ENCODE results near the gene GPR82. TPM values are rescaled to one million over a fixed set of nuclear protein-coding genes. Genes with fewer than 3 reads are reported as not detected.

The GPR82 gene
- total RNA-seq, 2 experiments from 2014 or later: not detected

DNA sequence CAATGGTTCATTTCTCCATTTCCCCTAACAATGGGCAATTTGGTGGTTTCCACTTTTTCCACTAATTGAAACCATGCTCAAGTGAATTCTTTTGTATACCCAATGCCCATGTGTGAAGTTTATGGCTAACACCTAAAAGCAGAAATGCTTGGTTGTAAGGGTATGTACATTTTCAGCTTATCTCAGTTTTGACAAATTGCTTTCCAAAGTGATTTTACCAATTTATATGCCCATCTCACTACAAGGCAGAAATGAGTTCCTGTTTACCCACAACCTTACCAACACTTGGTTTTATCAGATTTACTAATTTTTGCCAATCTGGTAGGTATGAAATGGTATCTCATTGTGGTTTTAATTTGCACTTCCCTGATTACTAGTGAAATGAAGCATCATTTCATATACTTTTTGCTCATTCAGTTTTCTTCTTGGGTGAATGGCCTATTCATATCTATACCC lies 20.4 kb upstream of the GPR82 start:
- no peak overlapping the region for H3K4me3 Mint-ChIP-seq
- ATAC-seq (ENCODE audit: poor library complexity) (no peak), DNase-seq (no peak)
- intact Hi-C loops (cut with DNase I, micrococcal nuclease): no loop called here
- Histone ChIP-seq H3K9me3 (ENCODE audit: control insufficient read depth in 1 of 2, insufficient read depth in 1 of 2, low read length in 2 of 2) (no peaks in the 10 kb centered on the region), H3K4me1 (ENCODE audit: insufficient read depth, low read length) (peaks cover 14% of the 10 kb centered on the region), H3K27ac (ENCODE audit: low read depth in 1 of 2, low read length in 2 of 2) (no peak overlapping the region), H3K27me3 (ENCODE audit: control insufficient read depth in 1 of 2, insufficient read depth in 2 of 2, low read length in 2 of 2) (no peaks in the 10 kb centered on the region), H3K36me3 (ENCODE audit: insufficient read depth, low read length) (peaks cover 2% of the 10 kb centered on the region), H3K4me3 (ENCODE audit: low read length) (no peak overlapping the region)
- no peaks in the 10 kb centered on the region for H3K27me3 Mint-ChIP-seq
- ChIA-PET POLR2A (no interaction called here), CTCF (no interaction called here)
- TF ChIP-seq, protein P1, sequence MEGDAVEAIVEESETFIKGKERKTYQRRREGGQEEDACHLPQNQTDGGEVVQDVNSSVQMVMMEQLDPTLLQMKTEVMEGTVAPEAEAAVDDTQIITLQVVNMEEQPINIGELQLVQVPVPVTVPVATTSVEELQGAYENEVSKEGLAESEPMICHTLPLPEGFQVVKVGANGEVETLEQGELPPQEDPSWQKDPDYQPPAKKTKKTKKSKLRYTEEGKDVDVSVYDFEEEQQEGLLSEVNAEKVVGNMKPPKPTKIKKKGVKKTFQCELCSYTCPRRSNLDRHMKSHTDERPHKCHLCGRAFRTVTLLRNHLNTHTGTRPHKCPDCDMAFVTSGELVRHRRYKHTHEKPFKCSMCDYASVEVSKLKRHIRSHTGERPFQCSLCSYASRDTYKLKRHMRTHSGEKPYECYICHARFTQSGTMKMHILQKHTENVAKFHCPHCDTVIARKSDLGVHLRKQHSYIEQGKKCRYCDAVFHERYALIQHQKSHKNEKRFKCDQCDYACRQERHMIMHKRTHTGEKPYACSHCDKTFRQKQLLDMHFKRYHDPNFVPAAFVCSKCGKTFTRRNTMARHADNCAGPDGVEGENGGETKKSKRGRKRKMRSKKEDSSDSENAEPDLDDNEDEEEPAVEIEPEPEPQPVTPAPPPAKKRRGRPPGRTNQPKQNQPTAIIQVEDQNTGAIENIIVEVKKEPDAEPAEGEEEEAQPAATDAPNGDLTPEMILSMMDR (IDR thresholded peaks at IDR 0.05): no peak
- no peaks in the 10 kb centered on the region for H3K9me3 Mint-ChIP-seq
- peaks cover 38% of the 10 kb centered on the region for H3K4me1 Mint-ChIP-seq (ENCODE audit: low read depth)
- no peak overlapping the region for H3K27ac Mint-ChIP-seq
- peaks cover 21% of the 10 kb centered on the region for H3K36me3 Mint-ChIP-seq (ENCODE audit: low read depth)

DNA sequence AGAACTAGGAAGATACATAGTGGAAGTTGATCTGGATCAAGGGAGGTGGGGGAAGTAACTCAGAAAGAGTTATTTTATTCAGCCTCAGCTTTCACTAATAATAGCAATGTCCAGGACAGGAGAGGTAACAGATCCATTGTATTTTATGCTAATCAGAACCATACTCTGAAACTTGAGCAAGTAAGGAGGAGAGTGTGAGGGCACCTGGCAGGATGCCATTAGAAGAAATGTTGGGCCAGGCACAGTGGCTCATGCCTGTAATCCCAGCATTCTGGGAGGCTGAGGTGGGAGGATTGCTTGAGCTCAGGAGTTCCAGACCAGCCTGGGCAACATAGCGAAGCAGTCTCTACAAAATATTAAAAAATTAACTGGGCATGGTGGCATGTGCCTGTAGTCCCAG lies 18.9 kb upstream of the GPR82 start:
- TF ChIP-seq, protein P1 (IDR thresholded peaks at IDR 0.05): no peak
- Mint-ChIP-seq H3K4me3 (no peak overlapping the region), H3K36me3 (ENCODE audit: low read depth) (peaks cover 21% of the 10 kb centered on the region), H3K27ac (no peak overlapping the region), H3K9me3 (no peaks in the 10 kb centered on the region), H3K4me1 (ENCODE audit: low read depth) (peaks cover 34% of the 10 kb centered on the region), H3K27me3 (no peaks in the 10 kb centered on the region)
- Histone ChIP-seq H3K9me3 (ENCODE audit: control insufficient read depth in 1 of 2, insufficient read depth in 1 of 2, low read length in 2 of 2) (no peaks in the 10 kb centered on the region), H3K4me3 (ENCODE audit: low read length) (no peak overlapping the region), H3K36me3 (ENCODE audit: insufficient read depth, low read length) (peaks cover 2% of the 10 kb centered on the region), H3K27me3 (ENCODE audit: control insufficient read depth in 1 of 2, insufficient read depth in 2 of 2, low read length in 2 of 2) (no peaks in the 10 kb centered on the region), H3K4me1 (ENCODE audit: insufficient read depth, low read length) (peaks cover 14% of the 10 kb centered on the region), H3K27ac (ENCODE audit: low read depth in 1 of 2, low read length in 2 of 2) (no peak overlapping the region)
- CTCF ChIA-PET: no interaction called here
- no peak for DNase-seq
- intact Hi-C loops (cut with DNase I, micrococcal nuclease): no loop called here
- ATAC-seq (ENCODE audit: poor library complexity): no peak
- POLR2A ChIA-PET: interaction anchor here (1.2 to 1.3 kb wide), 2 partner anchors 10 to 26 kb away, joined by 3 read pairs; no protein-coding TSS in a partner anchor

DNA sequence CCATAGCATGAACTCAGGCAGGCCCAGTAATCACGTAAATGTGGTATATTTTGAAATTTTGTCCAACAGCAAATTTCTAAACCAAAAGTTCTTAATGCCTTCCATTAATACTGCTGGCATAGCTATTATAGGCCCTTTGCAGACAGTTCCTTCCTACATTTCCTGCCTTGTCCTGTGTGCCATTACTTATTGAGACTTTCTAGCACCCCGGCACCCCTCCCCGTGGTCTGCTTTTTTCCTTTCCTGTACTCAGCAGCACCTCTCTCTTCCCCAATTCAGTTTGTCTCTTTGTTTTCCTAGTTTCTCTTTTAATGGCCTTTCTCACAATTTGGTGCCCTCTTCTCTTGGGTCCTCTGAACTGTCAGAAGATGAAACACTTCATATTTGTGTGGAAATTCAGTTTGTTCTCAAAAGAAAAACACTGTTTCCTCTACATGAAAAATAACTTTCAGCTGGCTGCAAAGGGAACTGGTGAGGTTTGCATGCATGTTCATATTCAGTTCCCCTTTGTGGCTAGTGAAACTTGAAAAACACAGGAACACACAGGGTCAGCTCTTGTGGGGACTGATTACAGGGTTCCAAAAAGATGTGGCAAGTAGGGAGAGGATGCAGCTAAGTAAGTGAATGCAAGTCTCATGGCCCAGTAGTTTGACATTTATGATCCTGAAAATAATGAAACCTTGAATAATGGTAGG lies 18.2 kb upstream of the GPR82 start:
- no peaks in the 10 kb centered on the region for H3K9me3 ChIP-seq (ENCODE audit: control insufficient read depth in 1 of 2, insufficient read depth in 1 of 2, low read length in 2 of 2)
- ATAC-seq (ENCODE audit: poor library complexity): no peak
- H3K36me3 Mint-ChIP-seq (ENCODE audit: low read depth): peaks cover 21% of the 10 kb centered on the region
- H3K4me3 Mint-ChIP-seq: peak overlapping the region; percentile 34
- no peak overlapping the region for H3K27ac ChIP-seq (ENCODE audit: low read depth in 1 of 2, low read length in 2 of 2)
- H3K4me3 ChIP-seq (ENCODE audit: low read length): no peak overlapping the region
- peak overlapping the region; percentile 73 for H3K27ac Mint-ChIP-seq
- H3K27me3 Mint-ChIP-seq: no peaks in the 10 kb centered on the region
- CTCF ChIA-PET: no interaction called here
- peak in 1 of 14 experiments; percentile 11 for DNase-seq
- intact Hi-C loops (cut with DNase I, micrococcal nuclease): no loop called here
- H3K4me1 Mint-ChIP-seq (ENCODE audit: low read depth): peaks cover 40% of the 10 kb centered on the region
- H3K36me3 ChIP-seq (ENCODE audit: insufficient read depth, low read length): peaks cover 2% of the 10 kb centered on the region
- H3K9me3 Mint-ChIP-seq: no peaks in the 10 kb centered on the region
- no peaks in the 10 kb centered on the region for H3K27me3 ChIP-seq (ENCODE audit: control insufficient read depth in 1 of 2, insufficient read depth in 2 of 2, low read length in 2 of 2)
- H3K4me1 ChIP-seq (ENCODE audit: insufficient read depth, low read length): peaks cover 14% of the 10 kb centered on the region
- POLR2A ChIA-PET: interaction anchor here (1.2 to 1.3 kb wide), 2 partner anchors 9 to 26 kb away, joined by 3 read pairs; no protein-coding TSS in a partner anchor
- TF ChIP-seq, protein P1 (IDR thresholded peaks at IDR 0.05): no peak
